ENCODE measurements around the gene CALM1. TPM values are rescaled to one million over a fixed set of nuclear protein-coding genes. Genes with fewer than 3 reads are reported as not detected.

The CALM1 gene
- total RNA-seq, 2 donors from 2014 or later, result 137 to 199 TPM

DNA sequence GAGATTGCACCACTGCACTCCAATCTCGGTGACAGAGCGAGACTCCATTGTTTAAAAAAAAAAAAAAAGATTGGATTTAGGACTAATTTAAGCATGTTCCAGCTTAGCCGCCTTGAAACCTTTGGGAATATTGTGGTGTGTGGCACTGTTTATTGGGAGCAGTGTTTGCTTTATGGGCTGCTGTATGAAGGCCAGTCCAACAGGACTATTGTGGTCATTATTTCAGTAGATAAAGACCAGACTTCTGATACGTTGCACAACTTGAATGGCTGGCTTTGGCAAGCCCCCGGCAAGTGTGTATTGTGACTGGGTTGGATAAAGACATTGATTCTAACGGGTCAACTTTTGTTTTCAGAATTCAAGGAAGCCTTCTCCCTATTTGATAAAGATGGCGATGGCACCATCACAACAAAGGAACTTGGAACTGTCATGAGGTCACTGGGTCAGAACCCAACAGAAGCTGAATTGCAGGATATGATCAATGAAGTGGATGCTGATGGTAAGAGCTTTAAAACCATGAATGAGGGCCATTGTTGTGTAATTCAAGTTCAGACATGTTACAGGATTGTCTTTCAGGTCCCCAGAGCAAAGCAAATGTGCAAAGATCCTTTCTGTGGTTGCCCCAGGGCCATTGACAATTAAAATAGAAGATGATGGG lies 4.2 kb downstream of the CALM1 start:
- H3K4me1 ChIP-seq, result peaks cover 26% of the 10 kb centered on the region
- ATAC-seq, result no peak
- H3K9me3 ChIP-seq, result no peaks in the 10 kb centered on the region
- no peak overlapping the region for H3K27ac ChIP-seq
- peaks cover 25 to 38% of the 10 kb centered on the region in 2 donors for H3K36me3 ChIP-seq (replicated peaks in 1 of 2; ENCODE audit: insufficient read depth in 1 of 2, low read depth in 2 of 2)
- WGBS, 2 donors, result 57 to 67% methylated on average over 7 of the region's 7 CpGs
- intact Hi-C loops (cut with DNase I), result no loop called here
- no peaks in the 10 kb centered on the region for H3K27me3 ChIP-seq
- no peak overlapping the region for H3K4me3 ChIP-seq
- TF ChIP-seq, protein P1, sequence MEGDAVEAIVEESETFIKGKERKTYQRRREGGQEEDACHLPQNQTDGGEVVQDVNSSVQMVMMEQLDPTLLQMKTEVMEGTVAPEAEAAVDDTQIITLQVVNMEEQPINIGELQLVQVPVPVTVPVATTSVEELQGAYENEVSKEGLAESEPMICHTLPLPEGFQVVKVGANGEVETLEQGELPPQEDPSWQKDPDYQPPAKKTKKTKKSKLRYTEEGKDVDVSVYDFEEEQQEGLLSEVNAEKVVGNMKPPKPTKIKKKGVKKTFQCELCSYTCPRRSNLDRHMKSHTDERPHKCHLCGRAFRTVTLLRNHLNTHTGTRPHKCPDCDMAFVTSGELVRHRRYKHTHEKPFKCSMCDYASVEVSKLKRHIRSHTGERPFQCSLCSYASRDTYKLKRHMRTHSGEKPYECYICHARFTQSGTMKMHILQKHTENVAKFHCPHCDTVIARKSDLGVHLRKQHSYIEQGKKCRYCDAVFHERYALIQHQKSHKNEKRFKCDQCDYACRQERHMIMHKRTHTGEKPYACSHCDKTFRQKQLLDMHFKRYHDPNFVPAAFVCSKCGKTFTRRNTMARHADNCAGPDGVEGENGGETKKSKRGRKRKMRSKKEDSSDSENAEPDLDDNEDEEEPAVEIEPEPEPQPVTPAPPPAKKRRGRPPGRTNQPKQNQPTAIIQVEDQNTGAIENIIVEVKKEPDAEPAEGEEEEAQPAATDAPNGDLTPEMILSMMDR (IDR thresholded peaks at IDR 0.05), result no peak
- TF ChIP-seq POLR2A (IDR thresholded peaks at IDR 0.05), result no peak
- DNase-seq, result no peak

DNA sequence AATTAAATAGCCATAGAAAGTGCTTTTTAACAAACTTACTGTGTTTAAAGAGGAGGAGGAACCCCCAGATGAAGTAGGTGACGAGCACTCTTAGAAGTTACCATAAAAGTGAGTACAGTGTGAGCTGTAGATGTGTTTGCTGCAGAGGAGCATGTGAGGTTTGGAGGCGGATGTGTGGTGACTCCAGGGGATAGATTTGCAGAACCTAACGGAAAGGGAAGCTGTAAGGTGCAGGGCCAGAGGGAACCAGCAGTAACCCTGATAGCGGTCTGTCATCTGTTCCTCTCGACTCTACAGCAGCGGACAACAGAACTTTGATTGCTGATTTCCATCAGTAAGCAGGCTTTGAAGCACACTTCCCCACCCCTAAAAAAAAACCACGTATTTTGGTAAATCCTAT lies 5.2 kb downstream of the CALM1 start:
- H3K9me3 ChIP-seq, result no peaks in the 10 kb centered on the region
- TF ChIP-seq, protein P1 (IDR thresholded peaks at IDR 0.05), result no peak
- TF ChIP-seq POLR2A (IDR thresholded peaks at IDR 0.05), result no peak
- intact Hi-C loops (cut with DNase I), result no loop called here
- ATAC-seq (no peak), DNase-seq (no peak)
- no peak overlapping the region for H3K27ac ChIP-seq
- H3K27me3 ChIP-seq, result no peaks in the 10 kb centered on the region
- WGBS, 2 donors, result 58 to 72% methylated on average over 7 of the region's 7 CpGs
- H3K4me3 ChIP-seq, result no peak overlapping the region
- H3K36me3 ChIP-seq (replicated peaks in 1 of 2; ENCODE audit: insufficient read depth in 1 of 2, low read depth in 2 of 2), result peaks cover 25 to 41% of the 10 kb centered on the region in 2 donors
- H3K4me1 ChIP-seq, result peaks cover 22% of the 10 kb centered on the region

DNA sequence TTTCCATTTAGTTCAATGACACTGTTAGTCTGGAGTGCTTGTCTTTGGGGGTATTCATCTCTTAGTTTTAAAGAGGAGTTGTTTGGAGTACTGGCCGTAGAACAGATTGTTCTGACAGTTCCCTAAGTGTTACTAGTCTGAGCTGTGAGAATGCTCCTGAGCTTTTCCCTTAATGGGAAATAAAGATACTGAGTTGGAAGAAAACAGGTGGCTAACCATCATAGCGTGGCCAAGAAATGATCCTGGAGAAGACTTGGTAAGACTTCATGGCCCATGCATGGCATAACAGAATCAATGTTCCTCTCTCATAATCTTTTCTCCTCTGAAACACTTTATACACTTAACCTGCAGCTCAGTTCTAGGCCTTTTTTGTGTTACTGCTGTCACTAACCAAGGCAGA lies 6.2 kb downstream of the CALM1 start:
- ATAC-seq (no peak), DNase-seq (no peak)
- Histone ChIP-seq H3K4me3 (no peak overlapping the region), H3K4me1 (peaks cover 22% of the 10 kb centered on the region), H3K36me3 (replicated peaks in 1 of 2; ENCODE audit: insufficient read depth in 1 of 2, low read depth in 2 of 2) (peaks cover 25 to 43% of the 10 kb centered on the region in 2 donors), H3K27ac (no peak overlapping the region), H3K9me3 (no peaks in the 10 kb centered on the region), H3K27me3 (no peaks in the 10 kb centered on the region)
- no peak for TF ChIP-seq POLR2A (IDR thresholded peaks at IDR 0.05)
- TF ChIP-seq, protein P1 (IDR thresholded peaks at IDR 0.05), result no peak
- 86 to 92% methylated on average over 2 of the region's 2 CpGs for WGBS, 2 donors
- intact Hi-C loops (cut with DNase I), result no loop called here

DNA sequence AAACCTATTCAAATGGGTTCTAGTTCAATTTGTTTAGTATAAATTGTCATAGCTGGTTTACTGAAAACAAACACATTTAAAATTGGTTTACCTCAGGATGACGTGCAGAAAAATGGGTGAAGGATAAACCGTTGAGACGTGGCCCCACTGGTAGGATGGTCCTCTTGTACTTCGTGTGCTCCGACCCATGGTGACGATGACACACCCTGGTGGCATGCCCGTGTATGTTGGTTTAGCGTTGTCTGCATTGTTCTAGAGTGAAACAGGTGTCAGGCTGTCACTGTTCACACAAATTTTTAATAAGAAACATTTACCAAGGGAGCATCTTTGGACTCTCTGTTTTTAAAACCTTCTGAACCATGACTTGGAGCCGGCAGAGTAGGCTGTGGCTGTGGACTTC lies 8.3 kb downstream of the CALM1 start:
- no peak for ATAC-seq
- Histone ChIP-seq H3K36me3 (replicated peaks in 1 of 2; ENCODE audit: insufficient read depth in 1 of 2, low read depth in 2 of 2) (peaks cover 25 to 43% of the 10 kb centered on the region in 2 donors), H3K4me1 (peaks cover 9% of the 10 kb centered on the region), H3K4me3 (no peak overlapping the region), H3K27ac (no peak overlapping the region), H3K27me3 (no peaks in the 10 kb centered on the region), H3K9me3 (no peaks in the 10 kb centered on the region)
- 81 to 83% methylated on average over 9 of the region's 9 CpGs for WGBS, 2 donors
- no peak for DNase-seq
- intact Hi-C loops (cut with DNase I), result no loop called here
- no peak for TF ChIP-seq POLR2A (IDR thresholded peaks at IDR 0.05)
- TF ChIP-seq, protein P1 (IDR thresholded peaks at IDR 0.05), result no peak

DNA sequence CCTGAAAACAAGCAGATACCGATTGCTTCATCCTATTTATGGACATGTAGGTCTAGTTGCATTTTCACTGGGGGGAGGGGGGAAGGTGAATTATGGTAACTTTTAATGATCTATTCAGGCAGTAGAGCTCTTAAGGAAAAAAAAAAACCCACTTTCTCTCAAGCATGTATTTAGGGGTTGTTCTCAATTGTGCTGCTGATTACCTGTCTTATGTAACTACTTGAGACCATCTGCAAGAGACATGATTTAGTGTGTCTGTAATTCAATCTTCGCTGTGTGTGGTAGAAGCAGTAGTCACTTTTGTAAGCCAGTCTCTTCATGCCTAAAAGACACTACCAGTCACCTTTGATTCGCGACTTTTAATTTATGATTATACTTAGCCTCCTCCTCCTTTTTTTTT lies 8.9 kb downstream of the CALM1 start:
- WGBS, 2 donors, result 83 to 93% methylated on average over 4 of the region's 4 CpGs
- H3K4me1 ChIP-seq, result peaks cover 3% of the 10 kb centered on the region
- no peaks in the 10 kb centered on the region for H3K9me3 ChIP-seq
- no peak overlapping the region for H3K4me3 ChIP-seq
- peaks cover 25 to 43% of the 10 kb centered on the region in 2 donors for H3K36me3 ChIP-seq (replicated peaks in 1 of 2; ENCODE audit: insufficient read depth in 1 of 2, low read depth in 2 of 2)
- DNase-seq, result no peak
- no peaks in the 10 kb centered on the region for H3K27me3 ChIP-seq
- H3K27ac ChIP-seq, result no peak overlapping the region
- intact Hi-C loops (cut with DNase I), result no loop called here
- TF ChIP-seq, protein P1 (IDR thresholded peaks at IDR 0.05), result no peak
- TF ChIP-seq POLR2A (IDR thresholded peaks at IDR 0.05), result no peak
- no peak for ATAC-seq

Data from body of pancreas (tissue), 4 donors.